Measurements from ENCODE around the gene APH1A.
"Not testable (repeated sequence)": the region's sequence is repeated elsewhere in the genome, so short reads cannot be mapped to it uniquely, and the experiment has no call there.

APH1A gene

DNA sequence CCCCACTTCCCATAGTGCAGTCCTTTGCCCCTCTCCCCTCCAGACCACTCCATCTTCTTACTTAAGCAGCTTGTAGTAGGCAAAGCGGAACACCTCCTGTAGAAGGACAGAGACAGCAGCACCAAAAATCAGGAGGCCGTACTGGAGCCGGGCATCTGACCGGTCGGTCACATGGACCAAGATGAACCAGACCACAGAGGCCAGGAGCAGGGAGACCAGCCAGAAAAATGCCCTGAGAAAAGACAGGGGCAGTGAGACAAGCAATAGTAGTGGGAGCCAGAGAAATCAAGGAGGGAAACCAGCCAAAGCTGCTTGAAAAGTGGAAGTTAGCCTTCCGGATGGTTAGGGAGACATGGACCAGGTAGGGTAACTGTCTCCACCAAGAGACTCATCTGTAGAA is 920 bp downstream of the APH1A start:
- no peak for DNase-seq

DNA sequence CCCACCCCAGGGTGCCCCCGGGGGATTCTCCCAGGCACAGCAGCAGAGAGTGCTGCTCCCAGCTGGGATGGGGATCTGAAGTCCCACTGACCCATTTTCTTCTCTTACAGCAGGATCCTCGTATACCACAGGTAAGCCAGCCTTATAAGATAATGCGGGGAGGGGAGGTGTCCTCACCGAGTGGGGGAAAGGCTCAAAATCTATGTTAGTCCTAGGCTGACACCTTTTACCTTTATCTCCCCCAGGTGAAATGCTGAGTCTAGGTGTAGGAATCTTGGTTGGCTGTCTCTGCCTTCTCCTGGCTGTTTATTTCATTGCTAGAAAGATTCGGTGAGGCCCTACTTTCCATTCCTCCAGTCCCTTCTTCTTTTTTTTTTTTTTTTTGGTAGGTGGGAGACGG is 5.3 kb downstream of the APH1A start:
- DNase-seq, result no peak

DNA sequence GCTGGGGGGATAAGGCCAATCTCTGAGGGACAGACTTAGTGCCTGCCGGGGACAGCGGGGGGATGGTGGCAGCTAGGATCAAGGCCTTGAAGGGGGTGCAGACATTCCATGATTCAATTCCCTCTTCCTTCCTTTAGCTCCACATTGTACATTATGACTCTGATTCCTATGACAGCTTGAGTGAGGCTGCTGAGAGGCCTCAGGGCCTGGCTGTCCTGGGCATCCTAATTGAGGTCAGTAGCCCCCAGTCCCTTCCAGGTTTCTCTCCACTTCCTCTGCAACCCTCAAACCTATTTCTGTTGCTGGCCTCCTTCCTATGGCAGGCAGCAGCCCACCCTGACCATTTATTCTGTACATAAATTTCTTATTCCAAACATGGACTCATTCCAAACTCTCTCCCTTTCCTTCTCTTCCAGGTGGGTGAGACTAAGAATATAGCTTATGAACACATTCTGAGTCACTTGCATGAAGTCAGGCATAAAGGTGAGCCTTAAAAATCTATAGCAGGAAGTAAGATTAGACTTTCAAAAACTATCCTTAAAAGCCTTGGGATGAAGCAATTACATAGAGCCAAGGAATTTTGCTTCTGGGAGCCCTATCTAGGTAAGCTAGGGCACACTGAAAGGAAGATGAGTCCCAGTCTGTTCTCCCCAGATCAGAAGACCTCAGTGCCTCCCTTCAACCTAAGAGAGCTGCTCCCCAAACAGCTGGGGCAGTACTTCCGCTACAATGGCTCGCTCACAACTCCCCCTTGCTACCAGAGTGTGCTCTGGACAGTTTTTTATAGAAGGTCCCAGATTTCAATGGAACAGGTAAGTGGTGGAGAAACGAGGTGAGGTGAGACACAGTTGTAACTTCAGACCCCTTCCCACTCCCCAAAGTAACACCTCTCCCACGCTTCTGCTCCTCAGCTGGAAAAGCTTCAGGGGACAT is 6.2 kb downstream of the APH1A start:
- peak; percentile 21 for DNase-seq

DNA sequence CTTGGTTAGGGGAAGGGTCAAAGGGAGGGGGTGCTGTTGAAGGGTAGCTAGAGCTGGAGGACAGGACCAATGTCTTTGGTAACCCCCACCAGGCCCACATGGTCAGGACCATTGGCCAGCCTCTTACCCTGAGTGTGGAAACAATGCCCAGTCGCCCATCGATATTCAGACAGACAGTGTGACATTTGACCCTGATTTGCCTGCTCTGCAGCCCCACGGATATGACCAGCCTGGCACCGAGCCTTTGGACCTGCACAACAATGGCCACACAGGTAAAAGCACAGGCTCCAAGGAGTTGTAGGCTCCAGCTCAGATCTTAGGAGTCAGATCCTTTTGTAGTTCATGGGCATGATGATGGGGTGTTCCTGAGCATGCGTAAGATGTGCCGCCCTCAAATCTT is 7.4 kb downstream of the APH1A start:
- DNase-seq, result no peak

DNA sequence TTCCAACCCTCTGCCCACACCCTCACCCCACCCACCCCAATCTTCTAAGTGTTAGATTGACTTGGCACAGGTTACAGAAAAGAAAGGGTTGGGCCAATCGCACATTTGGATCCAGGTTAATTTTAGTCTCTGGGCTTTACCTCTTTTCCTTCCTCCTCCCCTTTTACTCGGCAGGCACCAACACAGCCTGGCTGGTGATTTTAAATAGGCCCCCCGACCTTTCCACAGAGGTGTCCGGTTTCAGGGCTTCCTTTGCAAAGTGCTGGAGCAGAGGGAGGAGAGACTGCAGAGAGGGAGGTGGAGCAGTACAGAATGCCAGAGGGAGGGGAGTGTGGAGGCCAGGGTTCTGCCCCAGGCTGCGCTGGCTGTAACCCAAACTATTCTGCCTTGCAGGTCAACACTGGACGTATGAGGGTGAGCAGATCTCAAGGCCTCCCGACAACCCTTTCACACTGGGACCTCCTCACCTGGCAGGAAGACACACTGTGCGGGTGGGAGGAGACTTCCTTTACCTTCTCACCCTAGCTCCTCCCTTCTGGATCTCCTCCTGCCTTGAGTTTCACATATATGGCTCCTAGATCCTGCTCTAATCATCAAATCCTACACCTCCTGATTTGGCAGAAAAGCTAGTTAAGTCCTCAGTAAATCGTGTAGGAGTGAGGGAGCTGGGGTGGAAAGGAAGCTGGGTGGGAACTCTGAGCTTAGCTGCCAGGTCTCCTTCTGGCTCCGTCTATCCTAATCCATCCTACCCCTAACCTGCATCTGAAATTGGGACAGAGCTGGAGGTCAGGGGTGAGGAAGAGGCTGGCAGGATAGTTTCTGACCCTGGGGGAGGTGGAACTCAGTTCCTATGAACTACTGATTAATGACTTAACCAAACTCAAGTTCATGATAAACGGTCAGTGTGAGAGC is 8.8 kb downstream of the APH1A start:
- DNase-seq, result peak; percentile 28

DNA sequence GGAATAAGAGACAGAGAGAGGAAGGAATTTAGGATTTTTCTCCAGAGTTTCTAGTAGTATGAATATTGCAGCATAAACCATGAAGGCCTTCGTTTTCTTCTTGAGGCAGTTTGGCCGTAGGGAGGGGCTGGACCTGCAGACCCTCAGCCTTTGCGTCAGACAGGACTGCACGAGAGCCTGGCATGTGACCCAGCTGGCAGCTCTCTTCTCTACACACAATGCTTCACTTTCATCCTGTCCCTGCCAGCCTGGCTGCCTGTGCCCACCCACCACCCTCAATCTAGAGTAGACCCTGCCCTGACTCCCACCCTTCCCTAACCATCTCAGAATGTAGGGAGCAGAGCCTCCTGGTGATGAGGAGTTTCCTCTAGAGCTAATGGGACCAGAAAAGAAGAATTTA is 9.6 kb downstream of the APH1A start:
- no peak for DNase-seq

DNA sequence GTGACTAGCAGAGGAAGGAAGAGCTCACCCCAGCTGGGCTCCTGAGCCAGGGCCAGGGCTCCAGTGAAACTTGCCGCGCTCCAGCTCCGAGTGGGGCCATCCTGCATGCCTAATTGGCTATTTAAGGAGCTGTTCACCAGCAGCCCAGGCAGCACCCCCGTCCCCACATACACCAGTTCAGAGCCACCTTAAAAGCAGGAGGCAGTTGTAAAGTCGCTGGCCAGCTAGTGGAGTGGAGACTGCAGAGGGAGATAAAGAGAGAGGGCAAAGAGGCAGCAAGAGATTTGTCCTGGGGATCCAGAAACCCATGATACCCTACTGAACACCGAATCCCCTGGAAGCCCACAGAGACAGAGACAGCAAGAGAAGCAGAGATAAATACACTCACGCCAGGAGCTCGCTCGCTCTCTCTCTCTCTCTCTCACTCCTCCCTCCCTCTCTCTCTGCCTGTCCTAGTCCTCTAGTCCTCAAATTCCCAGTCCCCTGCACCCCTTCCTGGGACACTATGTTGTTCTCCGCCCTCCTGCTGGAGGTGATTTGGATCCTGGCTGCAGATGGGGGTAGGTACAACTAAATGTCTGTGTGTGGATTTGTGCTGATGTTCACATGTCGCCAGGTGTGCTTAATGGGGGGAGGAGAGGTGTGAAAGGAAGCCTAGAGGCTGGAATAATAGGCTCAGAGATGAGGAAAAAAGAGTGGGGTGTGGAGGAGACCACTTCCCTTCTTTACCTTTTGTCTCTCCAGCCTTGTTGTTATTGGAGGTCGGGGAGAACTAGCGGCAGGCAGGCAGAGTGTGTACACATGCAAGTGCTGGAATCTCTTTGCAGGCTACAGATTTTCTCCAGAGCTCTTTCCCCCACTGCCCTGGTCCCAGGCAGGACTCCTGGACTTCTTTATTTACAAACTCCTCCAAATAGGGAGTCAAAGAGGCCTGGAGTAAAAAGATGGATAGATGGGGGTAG is 10.9 kb downstream of the APH1A start, which contains the start of gene CA14:
Gene CA14 (plus strand): TSS at position 151 of the 962 bp plus-strand sequence. CDS start 355 bp downstream, at position 506.
- DNase-seq, result peak; percentile 25

DNA sequence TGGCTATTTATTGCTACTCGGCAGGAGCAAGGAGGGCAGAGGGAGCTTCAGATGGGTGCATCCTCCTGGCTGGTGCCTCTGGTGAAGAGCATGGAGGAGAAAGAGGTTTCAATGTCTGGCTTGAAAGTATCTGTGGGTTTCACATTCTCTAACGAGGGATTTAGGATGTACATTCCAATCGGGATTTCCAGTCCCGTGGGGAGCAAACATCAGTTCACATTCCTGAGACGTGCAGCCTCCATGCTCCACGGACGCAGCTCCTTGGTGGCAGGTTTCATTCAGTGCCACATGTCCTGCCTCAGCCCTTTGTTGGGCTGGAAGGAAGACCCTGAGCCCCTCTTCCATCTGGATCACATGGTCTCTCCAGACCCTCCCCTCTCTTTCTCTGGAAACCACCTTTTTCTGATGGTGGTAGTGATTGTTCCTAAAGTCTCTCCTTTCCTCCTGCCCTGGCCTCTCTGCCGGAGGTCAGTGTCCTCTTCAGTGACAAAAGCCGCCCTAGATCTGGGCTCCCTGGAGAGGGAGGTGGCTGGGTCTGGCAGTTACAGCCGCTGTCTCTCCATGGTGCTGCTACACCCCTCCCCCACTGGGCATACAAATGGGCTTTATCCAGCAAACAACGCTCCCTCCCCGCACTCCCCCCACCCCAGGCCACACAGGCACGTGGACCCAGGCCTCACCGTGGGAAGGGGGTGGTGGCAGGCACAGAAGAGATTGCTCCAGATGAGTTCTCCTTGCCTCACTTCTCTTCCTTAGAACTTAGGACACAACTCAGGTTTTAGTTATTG is 12.1 kb downstream of the APH1A start:
- no peak for DNase-seq

DNA sequence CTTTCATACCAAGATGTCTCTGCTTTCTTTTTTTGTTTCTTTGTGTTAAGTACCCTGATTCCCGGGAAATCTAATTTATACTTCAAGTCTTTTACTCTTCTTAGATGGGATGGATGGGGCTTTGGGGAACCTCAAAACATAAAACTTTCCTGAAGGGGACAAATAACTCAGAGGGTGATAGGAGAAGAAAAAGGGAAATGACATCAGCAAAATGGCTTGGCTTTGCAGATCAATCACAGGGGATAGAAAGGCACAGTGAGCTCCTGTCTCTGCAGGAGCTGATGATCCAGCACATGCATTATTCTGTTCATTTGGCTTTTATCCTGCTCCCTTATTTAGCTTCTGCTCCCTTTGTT is 12.6 kb downstream of the APH1A start:
- DNase-seq, result no peak

DNA sequence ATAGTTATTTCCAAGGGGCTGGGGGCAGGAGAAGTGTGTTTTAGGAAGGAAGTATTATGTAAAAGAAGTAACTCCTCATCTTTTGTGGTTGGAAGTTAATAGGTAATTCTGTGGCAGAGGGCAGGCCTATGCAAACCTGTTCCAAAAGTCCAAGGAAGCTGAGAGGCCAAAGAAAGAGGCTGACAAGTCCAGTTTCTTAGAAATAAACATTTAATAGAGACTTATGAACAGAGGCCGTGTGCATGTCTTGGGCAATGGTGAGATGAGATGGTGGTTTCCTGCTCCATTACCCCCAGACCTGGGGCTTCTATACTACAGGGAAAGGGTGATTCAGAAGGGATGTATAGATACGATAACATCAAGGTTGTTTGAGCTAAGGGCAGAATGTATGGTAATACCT is 18.9 kb downstream of the APH1A start:
- DNase-seq, result no peak

DNA sequence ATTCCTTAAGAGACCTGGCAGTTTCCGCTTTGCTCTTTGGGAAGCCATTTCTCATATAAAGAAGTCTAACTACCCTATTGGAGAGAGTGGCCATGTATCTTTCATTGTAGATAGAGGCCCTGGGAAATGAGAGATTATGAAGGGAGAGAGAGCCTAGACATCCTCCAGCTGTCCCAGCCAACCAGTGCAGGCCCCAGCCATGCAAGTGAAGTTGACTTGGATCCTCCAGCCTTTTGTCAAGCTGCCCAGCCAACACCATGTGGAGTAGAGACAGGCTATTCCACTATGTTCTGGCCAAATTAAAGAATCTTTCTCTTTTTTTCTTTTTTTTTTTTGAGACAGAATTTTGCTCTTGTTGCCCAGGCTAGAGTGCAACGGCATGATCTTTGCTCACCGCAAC is 25.8 kb downstream of the APH1A start:
- DNase-seq, result no peak

DNA sequence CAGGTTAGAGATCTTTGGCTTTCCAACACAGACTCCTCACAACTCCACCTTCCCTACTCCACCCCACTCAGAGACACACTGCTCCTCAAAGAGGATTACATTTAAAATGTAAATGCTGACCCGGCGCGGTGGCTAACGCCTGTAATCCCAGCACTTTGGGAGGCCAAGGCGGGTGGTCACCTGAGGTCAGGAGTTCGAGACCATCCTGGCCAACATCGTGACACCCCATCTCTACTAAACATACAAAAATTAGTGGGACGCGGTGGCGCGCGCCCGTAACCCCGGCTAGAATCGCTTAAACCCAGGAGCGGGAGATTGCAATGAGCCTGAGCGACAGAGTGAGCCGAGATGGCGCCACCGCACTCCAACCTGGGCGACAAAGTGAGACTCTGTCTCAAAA is 31.1 kb downstream of the APH1A start:
- DNase-seq, result no peak

DNA sequence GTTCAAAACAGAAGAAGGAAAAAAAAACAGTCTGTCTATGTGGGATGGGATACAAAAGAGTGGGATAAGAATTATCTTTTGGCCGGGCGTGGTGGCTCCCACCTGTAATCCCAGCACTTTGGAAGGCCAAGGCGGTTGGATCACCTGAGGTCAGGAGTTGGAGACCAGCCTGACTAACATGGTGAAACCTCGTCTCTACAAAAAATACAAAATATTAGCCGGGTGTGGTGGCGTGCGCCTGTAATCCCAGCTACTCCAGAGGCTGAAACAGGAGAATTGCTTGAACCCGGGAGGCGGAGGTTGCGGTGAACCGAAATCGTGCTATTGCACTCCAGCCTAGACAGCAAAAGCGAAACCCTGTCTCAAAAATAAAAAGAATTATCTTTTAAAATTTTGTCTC is 31.6 kb downstream of the APH1A start:
- DNase-seq, result not testable (repeated sequence)

DNA sequence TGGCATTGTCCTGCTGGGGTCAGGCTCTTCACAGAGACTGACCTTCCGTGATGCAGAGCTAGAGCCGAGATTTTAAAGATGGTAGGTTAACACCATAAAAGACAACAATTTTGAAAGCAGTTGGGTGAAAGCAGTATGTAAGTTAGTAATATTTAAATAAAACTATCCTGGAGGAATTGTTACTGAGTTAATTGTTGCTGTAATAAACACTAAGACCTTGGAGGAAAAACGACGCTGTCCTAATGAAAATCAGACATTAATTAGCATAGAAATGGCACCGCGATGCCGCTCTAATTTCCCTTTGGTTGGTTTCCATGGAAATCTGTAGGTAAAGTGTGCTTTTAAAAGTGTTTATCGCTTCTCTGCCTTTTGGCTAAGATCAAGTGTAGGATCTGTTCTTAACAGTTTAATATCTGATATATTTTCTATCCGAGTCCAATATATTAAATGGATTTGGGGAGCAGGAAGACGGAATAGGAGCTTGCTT is 32.2 kb downstream of the APH1A start:
- DNase-seq, result no peak

DNA sequence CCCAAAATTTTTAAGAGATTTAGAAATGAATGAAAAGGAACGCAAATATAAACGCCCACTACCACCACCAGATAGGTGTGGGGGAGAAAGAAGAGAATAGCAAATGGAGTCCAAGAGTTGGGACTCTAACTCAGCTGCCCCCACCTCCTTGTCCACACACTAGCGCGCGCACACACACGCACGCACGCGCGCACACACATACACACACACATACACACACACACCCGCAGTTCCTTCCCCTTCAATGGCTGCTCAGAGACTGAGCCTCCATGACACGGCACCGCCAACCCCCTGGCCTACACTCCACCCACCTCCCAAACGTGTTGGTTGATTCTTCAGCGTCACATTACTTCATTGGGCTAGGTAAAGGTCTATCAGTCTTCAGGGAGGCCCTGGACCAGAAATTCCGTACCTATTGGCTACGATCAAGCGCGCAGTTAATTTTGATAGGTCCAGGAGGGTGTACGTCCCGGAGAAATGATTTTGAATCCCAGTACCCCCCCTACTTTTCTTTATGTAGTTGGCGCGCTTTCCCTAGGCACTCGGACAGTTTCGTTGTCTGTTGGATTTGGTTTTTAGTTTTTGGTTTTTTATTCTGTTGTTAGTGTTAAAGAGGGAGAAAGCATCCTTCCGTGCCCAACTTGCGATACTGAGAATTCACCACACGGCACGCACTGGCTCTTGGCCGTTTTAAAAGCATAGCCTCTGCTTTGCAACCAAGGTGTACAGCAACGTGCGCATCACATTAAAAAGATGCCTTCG is 32.8 kb downstream of the APH1A start, which contains the start of gene ANP32E:
Gene ANP32E (minus strand): TSS at position 261 of the 762 bp plus-strand sequence. CDS start 326 bp downstream, outside the sequence.
- peak; percentile 99 for DNase-seq

DNA sequence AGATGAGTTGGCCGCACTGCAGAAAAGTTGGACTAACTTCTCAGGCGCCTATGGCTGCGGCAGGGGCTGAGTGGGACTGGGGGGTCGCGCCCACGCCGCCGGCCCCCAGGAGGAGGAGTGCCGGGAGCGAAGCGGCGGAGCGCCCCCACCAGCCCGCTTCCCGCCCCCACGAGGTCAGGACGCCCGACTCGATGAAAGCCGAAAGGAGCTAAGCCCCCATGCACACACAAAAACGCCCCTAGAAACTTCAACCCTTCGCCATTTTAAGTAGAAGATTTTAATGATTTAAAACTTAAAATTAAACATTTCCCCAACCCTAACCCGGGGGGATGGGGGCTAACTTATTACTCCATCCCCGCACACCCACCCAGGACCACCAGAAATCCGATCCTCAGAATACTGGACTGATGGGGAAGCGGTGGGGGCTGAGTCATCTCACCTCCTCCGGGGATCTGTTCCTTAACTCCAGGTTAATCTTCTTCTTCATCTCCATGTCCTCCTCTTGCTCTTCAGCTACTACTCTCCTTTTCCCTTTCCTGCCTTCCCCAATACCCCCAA is 33.4 kb downstream of the APH1A start:
- DNase-seq, result peak; percentile 39

DNA sequence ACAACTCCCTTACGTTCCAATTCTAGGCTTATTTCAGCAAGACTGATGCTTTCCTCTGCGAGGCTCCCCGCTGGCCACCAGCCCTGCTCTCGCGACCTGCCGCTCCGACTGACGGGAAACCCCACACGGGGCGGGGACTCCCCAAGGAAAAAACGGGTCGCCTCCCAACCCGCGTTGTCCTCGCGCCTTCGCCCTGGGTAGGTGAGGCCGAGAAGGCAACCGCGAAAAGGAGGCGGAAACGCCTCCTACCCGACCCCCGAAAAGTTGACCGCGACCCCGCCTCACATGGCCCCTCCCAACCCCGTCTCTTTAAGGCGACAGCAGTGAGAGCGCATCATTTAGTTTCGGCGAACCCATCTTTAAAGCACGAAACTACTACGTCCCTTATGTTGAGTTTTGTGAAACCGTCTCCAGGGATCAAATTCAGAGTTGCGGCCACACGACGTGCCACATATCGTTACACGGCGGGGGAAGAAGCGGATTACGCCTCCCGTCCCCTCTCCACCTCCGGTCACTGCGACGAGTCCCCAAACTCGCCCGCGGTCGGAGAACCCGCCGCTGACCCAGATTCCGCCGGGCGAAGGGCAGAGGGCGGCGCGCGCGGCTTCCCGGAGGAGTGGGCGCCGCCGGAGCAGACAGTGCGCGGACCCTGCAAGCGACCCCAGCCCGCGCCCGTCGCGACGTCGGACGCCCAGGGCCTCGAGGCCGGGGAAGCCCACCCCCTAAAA is 34.1 kb downstream of the APH1A start:
- DNase-seq, result peak; percentile 90

DNA sequence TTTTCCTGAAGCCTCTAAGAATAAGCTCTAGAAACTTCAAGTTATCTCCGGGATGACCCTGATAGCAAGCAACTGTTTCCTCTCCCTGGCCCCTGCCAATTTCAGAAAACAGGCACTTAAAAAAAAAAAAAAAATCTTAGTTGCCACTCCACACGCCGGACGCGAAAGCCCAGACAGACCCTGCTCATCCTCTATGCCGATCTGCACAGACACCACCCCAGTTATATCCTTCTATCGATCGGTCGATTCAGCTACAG is 34.6 kb downstream of the APH1A start:
- no peak for DNase-seq

DNA sequence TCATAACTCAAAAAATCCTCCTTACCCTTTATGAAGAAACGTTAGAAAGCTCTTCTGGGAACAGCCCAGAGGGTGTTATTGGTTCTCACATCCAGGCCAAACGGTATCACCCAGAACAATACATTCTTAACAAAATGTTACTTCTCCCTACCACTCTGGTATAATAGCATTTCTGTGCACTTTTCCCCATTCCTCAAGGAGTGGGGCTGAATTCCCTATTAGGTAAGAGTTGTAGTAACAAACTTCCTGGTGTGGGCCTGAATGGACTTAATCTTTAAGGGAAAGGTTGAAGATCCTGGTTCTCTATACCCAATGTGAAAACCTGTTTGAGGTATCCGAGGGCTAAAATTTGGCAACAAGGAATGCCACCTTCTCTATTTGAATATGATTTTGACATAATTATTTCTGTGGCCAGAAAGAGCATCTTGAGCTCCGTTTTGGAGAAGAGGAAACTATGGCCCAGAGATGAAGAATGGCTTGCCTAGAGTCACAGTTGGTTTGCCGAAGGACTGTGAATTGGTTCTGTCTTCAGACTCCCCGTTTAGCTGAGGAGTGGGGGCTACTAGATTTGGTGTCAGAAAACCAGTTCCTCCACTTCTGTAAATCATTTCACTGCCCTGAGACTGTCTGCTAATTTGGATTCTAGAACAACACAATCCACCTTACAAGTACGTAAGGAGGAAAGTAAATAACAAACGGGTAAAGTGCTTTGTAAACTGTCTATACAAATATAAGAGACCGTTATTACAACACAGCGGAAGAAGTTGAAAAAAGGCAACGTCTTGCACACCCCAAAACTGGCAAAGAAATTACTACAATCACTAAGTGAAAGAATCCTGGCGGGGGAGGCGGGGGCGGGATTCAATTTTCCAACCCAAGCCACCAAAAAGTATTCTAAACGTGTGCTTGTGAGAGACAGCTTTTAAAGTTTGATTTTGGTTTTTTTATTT is 35.2 kb downstream of the APH1A start:
- DNase-seq, result no peak

All from RPMI8226 (cell line).